Occipital lobe (tissue), 2 donors: ENCODE measurements around the gene FBF1. TPM values are rescaled to one million over a fixed set of nuclear protein-coding genes. Genes with fewer than 3 reads are reported as not detected.
"Not testable (repeated sequence)": the region's sequence is repeated elsewhere in the genome, so short reads cannot be mapped to it uniquely, and the experiment has no call there.

Experiments
- DNase-seq: peaks from one replicate; lab custom pipeline; 2025; lab: John Stamatoyannopoulos, UW
- total RNA-seq: library from RNA; depleted of rRNA; stranded (reverse); fragments of >200 nt; gene quantifications from one replicate; pipeline ENCODE4 v1.2.3, GENCODE V29; 2014

The FBF1 gene
- total RNA-seq, 1 donor from 2014 or later: 10.1 TPM

DNA sequence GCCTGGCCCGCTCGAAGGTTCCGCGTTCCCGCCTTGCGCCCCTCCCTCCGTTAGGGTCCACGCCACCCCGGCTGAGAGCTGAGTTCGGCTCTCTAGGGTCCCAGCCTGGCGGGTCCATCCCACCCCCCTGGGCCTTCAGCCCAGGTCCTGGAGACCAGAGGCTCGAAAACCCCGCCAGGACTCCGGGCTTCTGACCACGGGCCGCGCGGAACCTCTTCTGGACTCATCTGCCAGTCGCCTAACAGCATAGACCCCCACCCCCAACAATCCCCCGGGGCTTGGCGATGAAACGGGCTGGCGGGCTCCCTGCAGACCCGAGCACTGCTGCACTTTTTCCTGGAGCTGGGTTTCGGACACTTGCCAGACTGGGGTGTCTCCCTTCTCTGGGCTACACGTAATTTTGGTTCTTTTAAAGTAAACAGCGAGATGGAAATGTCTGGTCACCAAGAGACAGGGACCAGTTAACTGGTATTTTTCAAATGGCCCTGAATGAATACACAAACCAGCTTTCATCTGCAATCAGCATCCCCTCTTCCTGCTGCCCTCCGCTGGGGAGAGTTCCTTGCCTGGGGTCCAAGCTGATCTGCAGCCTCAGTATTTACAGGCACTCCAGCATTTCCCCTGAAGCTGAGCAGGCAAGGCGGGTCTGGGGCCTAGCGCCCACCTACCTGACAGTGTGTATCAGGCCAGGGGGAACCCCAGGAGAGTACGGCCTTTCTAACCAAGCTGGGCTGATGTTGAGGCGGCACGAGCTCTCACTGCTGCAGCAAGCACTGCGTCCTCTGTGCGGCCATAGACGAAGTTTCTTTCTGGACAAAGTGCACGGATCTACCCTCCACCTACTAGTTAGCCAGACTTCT is 43.5 kb downstream of the FBF1 start:
- DNase-seq: no peak

DNA sequence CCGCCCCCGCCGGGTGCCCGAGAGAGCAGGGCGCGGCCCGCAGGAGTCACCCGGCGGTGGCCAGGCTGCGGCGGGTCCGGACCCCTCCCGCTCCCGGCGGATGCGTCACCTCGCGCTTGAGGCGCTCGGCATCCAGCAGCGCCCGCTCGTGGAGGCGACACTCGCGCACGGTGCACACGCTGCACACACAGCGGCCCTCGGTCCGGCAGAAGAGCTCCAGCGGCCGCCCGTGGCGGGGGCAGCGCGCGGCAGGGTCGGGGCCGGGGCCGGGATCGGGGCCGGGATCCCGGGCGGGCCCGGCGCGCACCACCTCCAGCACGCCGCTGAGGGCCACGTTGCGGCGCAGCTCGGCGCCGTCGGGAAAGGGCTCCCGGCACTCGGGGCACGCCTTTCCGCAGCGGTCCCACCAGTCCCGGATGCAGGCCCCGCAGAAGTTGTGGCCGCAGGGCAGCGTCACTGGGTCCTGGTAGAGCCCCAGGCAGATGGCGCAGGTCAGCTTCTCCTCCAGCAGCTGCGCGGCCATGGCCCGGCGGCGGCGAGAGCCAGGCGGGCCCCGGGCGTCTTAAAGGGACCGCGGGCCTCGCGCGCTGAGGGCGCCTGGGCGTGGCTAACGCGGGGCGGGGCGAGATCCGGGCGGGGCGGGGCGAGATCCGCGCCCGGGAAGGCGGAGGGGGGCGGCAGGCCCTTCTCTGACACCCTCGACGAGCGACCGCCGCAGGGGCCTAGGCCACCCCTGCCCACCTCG is 44.3 kb downstream of the FBF1 start, which contains the start of gene TRIM65:
Gene TRIM65, minus strand, starts transcription at position 537 of the 745 bp plus-strand sequence. Its CDS starts 14 bp downstream, at position 523.
- DNase-seq: peak; percentile 75

- DNase-seq: no peak
These were observed 45.3 kb downstream of the FBF1 start for GRCh38 chr17:75895370-75896155.

GRCh38 chr17:75894049-75894733 is 46.7 kb downstream of the FBF1 start:
- no peak for DNase-seq

DNA sequence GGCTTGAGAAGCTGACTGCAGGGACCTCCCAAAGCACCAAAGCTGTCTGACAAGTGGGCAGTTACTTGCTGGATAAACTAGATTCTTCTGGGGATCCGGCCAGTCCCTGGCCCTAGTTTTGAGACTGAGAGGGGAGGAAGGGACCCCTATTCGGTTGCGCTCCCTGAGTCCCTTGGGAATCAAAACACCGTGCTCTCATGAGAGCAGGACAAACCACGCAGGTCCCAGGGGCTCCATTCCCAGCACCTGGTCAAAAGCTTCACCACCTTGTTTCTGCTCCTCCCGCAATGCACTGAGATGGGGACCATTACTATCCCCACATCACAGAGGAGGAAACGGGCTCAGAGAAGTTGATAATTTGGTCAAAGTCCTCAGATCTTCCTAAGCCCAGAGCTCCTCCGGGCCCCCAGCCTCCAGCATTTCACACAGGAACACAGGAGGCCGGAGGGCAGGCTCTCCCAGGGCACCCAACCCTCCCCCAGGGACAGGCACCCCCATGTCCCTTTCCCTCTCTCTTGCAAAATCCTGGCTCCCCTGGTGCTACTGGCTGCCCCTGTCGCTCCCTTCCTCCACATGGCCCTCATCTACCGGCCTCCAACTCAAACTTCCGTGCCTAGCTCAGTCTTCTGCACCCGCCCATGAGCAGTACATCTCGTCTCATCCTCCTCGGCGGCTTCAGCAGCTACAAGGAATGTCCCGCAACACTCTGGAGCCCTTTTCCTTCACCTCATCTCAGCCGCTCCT is 47.4 kb downstream of the FBF1 start:
- DNase-seq: no peak

- DNase-seq: no peak
These were observed 48.2 kb downstream of the FBF1 start for GRCh38 chr17:75892556-75893224.

GRCh38 chr17:75891605-75892555 is 49.0 kb downstream of the FBF1 start:
- no peak for DNase-seq

GRCh38 chr17:75891022-75891604 is 49.7 kb downstream of the FBF1 start:
- DNase-seq: no peak

DNA sequence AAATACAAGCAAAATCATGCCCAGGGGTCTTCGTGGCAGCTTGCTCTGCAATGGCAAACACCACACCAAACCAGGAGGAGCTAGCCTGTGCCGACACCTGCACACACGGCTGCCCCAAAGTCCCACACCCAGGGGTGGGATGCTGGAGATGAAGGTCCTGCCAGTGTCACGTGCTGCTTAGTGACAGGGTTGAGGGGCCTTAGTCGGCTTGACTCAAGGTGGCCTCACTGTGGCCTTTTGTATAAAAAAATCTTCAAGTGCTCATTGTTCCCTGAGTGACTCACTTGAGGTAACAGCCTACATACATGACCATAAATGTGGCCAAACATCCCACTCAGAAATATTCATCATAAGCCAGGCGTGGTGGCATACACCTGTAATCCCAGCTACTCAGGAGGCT is 51.4 kb downstream of the FBF1 start:
- DNase-seq: no peak

GRCh38 chr17:75888484-75888883 is 52.4 kb downstream of the FBF1 start:
- no peak for DNase-seq

- DNase-seq: not testable (repeated sequence)
These were observed 55.0 kb downstream of the FBF1 start for GRCh38 chr17:75885860-75886259.

DNA sequence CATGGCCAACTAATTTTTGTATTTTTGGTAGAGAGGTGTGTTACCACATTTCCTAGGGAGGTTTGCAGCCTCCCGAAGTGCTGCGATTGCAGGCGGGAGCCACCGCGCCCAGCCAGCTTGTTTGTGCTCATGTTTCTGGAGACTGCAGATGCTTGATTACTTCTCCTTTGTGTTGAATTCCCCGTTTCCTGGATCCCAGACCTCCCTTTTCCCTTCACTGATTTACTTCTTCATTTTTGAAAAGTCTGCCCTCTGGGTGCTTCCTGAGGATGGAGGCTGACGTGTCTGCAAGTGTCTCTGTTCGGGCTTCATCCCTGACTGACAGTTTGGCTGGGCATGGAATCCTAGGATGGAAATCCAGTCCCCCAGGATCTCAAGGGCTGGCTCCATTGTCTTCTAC is 55.4 kb downstream of the FBF1 start:
- no peak for DNase-seq

DNA sequence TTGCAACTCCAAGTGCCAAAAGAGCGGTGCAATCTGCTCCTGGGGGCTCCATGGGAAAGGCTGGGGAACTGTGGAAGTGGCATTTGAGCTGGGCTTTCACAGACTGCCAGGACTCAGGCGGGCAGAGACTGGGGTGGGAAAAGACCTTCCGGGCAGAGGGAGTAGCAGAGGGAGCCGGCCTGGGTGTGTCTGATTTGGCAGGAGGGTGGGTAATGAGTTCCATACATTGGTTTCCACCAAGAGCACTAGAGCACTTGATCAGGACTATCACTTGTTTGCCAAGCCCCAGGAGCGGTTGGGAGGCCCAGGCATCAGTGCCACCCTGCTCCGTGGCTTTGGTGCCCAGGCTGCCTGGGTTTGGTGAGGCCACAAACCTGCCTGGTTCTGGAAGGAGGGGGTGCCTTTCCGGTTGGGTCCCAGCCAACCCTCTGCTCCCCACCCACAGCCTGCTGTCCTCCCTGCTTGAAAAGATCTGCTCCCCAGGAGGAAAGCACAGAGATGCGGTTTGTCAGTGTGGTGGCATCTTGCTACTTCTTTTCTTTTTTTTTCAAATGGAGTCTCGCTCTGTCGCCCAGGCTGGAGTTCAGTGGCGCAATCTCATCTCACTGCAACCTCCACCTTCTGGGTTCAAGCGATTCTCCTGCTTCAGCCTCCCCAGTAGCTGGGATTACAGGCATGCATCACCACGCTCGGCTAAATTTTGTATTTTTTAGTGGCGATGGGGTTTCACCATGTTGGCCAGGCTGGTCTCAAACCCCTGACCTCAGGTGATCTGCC is 59.0 kb downstream of the FBF1 start:
- no peak for DNase-seq

DNA sequence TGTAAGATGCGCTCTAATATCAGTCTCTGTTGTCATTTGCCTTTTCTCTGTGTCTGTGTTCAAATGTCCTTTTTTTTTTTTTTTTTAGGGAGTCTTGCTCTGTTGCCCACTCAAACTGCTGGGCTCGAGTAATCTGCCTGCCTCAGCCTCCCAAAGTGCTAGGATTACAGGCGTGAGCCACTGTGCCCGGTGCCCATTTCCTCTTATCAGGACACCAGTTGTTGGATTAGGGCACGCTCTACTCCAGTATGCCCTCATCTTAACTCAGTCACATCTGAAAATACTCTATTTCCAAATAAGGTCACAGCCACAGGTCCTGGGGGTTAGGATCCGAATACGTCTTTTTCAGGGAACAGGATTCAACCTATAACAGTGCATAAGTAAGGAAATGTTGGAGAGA is 60.6 kb downstream of the FBF1 start:
- no peak for DNase-seq

GRCh38 chr17:75878174-75878998 is 62.5 kb downstream of the FBF1 start, which contains the start of gene TRIM47:
TSS of gene TRIM47 (minus strand) at chr17:75878581. CDS start at chr17:75878548, 33 bp downstream.
- peak; percentile 38 for DNase-seq

DNA sequence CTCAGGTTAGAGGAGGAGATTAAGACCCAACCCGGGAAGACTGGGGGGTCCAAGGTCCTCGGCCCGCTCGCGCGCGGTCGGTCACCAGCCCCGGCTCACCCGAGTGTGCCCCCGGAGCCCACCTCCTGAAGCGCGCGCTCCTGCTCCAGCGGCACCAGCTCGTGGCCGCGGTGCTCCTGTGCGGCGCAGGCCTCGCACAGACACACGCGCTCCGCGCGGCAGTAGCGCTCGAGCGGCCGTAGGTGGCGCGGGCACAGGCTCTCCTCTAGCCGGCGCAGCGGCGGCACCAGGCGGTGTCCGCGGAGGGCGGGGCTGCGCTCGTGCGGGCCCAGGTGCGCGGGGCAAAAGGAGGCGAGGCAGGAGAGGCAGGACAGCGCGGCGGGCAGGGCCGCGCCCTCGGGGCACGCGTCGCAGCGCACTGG is 63.1 kb downstream of the FBF1 start:
- DNase-seq: peak; percentile 39
